ENCODE results near the gene SSPN. TPM values are rescaled to one million over a fixed set of nuclear protein-coding genes. Genes with fewer than 3 reads are reported as not detected.

Gene SSPN
- polyA plus RNA-seq, 1 experiment: 21.6 TPM

DNA sequence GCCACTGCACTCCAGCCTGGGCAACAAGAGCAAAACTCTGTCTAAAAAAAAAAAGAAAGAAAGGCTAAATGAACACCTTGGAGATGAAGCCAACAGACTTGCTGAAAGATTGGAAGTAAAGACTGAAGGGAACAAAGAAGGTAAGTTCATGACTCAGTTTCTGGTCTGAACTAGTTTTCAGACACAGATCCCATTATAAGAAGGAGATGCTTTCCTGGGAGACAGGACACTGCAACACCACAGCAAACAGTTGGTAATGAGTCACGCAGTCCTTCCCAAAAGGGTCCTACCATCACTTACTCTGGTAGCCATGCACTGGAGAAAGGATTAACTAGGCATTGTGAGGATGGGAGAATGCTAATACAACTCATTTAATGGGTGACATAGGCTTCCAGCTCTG is 97.2 kb downstream of the SSPN start:
- TF ChIP-seq, protein P1, sequence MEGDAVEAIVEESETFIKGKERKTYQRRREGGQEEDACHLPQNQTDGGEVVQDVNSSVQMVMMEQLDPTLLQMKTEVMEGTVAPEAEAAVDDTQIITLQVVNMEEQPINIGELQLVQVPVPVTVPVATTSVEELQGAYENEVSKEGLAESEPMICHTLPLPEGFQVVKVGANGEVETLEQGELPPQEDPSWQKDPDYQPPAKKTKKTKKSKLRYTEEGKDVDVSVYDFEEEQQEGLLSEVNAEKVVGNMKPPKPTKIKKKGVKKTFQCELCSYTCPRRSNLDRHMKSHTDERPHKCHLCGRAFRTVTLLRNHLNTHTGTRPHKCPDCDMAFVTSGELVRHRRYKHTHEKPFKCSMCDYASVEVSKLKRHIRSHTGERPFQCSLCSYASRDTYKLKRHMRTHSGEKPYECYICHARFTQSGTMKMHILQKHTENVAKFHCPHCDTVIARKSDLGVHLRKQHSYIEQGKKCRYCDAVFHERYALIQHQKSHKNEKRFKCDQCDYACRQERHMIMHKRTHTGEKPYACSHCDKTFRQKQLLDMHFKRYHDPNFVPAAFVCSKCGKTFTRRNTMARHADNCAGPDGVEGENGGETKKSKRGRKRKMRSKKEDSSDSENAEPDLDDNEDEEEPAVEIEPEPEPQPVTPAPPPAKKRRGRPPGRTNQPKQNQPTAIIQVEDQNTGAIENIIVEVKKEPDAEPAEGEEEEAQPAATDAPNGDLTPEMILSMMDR (IDR thresholded peaks at IDR 0.05; ENCODE audit: low read depth, low read length): no peak
- CTCF ChIA-PET: no interaction called here
- POLR2A ChIA-PET: no interaction called here
- no peak overlapping the region for H3K4me3 ChIP-seq (ENCODE audit: low read depth, low read length)
- DNase-seq (ENCODE audit: low read depth, low spot score): no peak
- H3K9me3 ChIP-seq (ENCODE audit: control insufficient read depth, insufficient read depth, low read length): no peaks in the 10 kb centered on the region
- H3K27ac ChIP-seq (ENCODE audit: low read depth, low read length): no peak overlapping the region
- no peaks in the 10 kb centered on the region for H3K27me3 ChIP-seq (ENCODE audit: control insufficient read depth, insufficient read depth, low read length)

DNA sequence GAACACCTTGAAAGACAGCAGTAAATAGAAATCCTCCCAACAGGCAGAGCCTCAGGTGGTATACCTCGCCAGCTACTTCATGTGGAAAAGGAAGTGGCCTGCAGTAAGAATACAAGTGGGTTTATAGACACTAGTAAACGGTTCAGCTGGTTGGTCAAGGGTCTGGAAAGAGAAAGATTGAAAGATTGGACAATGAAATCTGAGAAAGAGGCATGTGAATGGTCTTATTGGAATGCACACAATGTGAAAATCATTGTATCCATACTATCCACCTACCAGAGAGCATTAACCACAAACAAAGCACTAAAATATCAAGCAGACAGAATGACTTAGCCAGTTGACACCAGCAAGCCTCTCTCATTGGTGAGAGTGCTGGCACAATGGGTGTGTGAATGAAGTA is 98.2 kb downstream of the SSPN start:
- no peaks in the 10 kb centered on the region for H3K27me3 ChIP-seq (ENCODE audit: control insufficient read depth, insufficient read depth, low read length)
- DNase-seq (ENCODE audit: low read depth, low spot score): no peak
- TF ChIP-seq, protein P1 (IDR thresholded peaks at IDR 0.05; ENCODE audit: low read depth, low read length): no peak
- POLR2A ChIA-PET: no interaction called here
- no peak overlapping the region for H3K4me3 ChIP-seq (ENCODE audit: low read depth, low read length)
- CTCF ChIA-PET: no interaction called here
- no peaks in the 10 kb centered on the region for H3K9me3 ChIP-seq (ENCODE audit: control insufficient read depth, insufficient read depth, low read length)
- H3K27ac ChIP-seq (ENCODE audit: low read depth, low read length): no peak overlapping the region

DNA sequence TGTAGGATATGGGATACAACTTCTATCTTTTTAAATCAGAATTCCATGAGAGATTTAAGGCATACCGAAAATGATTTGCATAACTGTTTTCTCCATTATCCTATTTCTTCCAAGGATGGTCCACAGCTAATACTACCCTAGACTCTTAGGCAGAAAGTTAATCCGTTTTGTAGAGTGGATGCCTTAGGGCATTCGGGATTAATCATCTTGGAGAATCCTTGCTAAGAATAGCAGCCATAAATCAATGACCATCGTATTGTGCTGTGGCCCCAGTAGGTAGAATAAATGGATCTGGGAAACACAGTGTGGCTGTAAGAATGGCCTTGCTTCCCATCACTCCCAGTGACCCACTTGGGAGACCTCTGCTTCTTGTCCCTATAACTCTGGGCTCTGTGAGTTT is 99.6 kb downstream of the SSPN start:
- H3K4me3 ChIP-seq (ENCODE audit: low read depth, low read length): no peak overlapping the region
- ChIA-PET CTCF (no interaction called here), POLR2A (no interaction called here)
- H3K27me3 ChIP-seq (ENCODE audit: control insufficient read depth, insufficient read depth, low read length): no peaks in the 10 kb centered on the region
- H3K9me3 ChIP-seq (ENCODE audit: control insufficient read depth, insufficient read depth, low read length): no peaks in the 10 kb centered on the region
- DNase-seq (ENCODE audit: low read depth, low spot score): no peak
- no peak overlapping the region for H3K27ac ChIP-seq (ENCODE audit: low read depth, low read length)
- TF ChIP-seq, protein P1 (IDR thresholded peaks at IDR 0.05; ENCODE audit: low read depth, low read length): no peak

DNA sequence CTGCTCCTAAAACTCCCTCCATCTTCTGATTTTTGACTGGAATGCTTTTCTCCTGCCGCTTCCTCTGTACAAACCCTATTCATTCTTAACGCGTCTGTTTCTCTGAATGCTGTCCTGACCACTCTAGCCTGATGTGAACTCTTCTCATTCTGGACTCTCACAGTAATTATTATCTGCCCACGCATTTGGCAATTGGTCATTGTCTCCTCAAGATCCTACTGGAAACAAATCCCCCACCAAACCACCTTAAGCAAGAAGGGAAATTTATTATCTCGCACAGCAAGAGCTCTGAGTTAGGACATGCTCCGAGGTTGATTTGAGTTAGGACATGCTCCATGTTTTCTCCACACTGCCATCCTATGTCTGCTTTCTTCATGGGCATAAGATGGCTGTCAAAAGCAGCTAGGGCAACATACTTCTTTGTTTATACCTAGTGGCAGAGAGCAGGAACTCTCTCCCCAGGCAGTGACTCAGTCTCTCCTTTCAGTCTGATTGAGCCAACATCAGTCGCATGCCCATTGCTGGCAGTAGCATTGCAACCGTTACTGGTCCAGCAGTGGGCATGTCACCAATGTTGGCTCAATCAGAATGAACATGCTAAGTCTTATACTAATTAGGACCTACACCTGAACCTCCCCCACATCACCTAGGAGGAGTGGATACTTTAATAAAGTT is 102.2 kb downstream of the SSPN start:
- Histone ChIP-seq H3K4me3 (ENCODE audit: low read depth, low read length) (no peak overlapping the region), H3K27ac (ENCODE audit: low read depth, low read length) (no peak overlapping the region), H3K27me3 (ENCODE audit: control insufficient read depth, insufficient read depth, low read length) (no peaks in the 10 kb centered on the region), H3K9me3 (ENCODE audit: control insufficient read depth, insufficient read depth, low read length) (no peaks in the 10 kb centered on the region)
- ChIA-PET POLR2A (no interaction called here), CTCF (interaction anchor here (1.3 kb wide), 1 partner anchor 37 kb away, joined by 3 read pairs; no protein-coding TSS in a partner anchor)
- no peak for DNase-seq (ENCODE audit: low read depth, low spot score)
- TF ChIP-seq, protein P1 (IDR thresholded peaks at IDR 0.05; ENCODE audit: low read depth, low read length): no peak

DNA sequence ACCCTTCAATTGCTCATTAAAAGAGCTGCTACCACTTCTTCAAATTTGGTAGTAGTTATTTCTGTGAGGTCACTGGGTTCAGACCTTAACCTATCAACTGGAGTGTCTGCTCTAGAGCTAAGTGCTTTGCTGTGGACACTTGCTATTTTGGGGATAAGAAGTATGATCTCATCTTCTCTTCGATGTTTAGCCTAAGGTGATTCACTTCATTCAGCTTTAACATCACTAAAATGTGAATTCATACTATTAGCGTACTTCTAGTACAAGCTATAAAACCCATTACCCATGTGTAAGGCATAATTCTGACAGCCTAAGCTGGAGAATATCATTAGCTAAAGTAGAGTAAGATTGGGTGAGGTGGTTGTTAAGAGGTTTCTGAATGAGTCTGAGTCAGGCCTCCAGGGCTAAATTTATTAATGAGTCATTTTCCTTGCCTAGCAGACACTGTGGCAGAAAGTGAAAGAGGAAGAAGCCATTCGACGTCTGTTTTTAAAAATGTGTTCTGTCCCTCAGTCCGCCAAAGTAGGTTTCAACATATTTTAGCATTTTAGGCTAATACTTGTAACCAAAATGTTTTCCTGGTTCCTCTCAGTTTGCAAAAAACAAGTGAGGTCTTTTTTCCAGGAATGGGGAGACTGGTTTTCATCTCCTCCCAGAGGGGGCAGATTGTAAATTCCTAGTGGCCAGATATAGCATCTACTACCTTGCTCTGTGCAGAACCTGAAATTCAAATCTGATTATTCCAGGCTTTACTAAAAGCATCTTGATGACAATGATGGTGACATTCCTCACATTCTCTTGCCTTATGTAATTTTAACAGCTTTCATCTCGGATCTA is 103.6 kb downstream of the SSPN start:
- no peak for DNase-seq (ENCODE audit: low read depth, low spot score)
- Histone ChIP-seq H3K9me3 (ENCODE audit: control insufficient read depth, insufficient read depth, low read length) (no peaks in the 10 kb centered on the region), H3K27me3 (ENCODE audit: control insufficient read depth, insufficient read depth, low read length) (no peaks in the 10 kb centered on the region), H3K27ac (ENCODE audit: low read depth, low read length) (peak overlapping the region; percentile 32), H3K4me3 (ENCODE audit: low read depth, low read length) (peak overlapping the region; percentile 43)
- TF ChIP-seq, protein P1 (IDR thresholded peaks at IDR 0.05; ENCODE audit: low read depth, low read length): peak; percentile 58
- CTCF ChIA-PET: interaction anchor here (0.7 to 1.3 kb wide), 4 partner anchors 20 to 315 kb away, joined by 3 to 4 read pairs (median 3); no protein-coding TSS in a partner anchor
- POLR2A ChIA-PET: interaction anchor here (1.1 kb wide), 1 partner anchor 24 kb away, joined by 5 read pairs; no protein-coding TSS in a partner anchor
